Measurements from ENCODE around the gene B3GAT3.
A peak's percentile ranks its signal among the peaks of the same experiment; 100 is the strongest.

The B3GAT3 gene

DNA sequence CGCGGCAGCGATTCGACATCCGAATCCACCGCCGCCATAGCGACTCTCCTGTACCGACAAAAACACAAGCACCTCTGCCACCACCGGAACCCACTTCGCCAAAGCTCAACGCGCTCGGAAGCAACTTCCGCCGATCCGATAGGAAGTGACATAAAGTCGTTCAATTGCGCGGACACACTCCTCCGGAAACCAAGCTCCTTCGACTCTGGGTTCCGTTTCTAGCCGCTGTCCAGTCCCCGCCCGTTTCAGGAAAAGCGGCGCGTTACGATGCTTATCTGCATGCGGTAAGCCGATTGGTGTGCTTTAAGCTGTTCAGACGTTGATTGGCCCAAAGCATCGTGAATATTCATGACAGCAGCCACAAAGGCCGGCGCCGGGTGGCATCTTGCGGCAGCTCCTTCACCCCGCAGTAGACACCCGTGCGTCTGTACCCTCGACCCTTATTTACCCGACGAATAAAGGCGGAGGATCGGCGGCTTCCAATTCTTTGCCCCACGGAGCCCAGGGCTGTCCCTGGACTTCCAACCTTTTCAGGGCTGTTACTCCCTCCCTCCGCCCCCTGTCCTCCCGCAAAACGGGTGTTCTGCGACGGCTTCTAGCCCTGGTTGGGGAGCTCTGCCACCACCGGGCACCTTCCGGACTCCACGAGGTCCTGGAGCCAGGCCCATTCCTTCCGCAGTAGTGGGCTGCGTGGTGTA is 30.2 kb downstream of the B3GAT3 start, which contains the start of gene TUT1 (continued):
- peak; percentile 91 for TF ChIP-seq ZBTB21 (tag by site-specific recombination; IDR thresholded peaks at IDR 0.05)
- TF ChIP-seq ZNF747 (tag by site-specific recombination; IDR thresholded peaks at IDR 0.05): no peak
- TF ChIP-seq, protein P1, sequence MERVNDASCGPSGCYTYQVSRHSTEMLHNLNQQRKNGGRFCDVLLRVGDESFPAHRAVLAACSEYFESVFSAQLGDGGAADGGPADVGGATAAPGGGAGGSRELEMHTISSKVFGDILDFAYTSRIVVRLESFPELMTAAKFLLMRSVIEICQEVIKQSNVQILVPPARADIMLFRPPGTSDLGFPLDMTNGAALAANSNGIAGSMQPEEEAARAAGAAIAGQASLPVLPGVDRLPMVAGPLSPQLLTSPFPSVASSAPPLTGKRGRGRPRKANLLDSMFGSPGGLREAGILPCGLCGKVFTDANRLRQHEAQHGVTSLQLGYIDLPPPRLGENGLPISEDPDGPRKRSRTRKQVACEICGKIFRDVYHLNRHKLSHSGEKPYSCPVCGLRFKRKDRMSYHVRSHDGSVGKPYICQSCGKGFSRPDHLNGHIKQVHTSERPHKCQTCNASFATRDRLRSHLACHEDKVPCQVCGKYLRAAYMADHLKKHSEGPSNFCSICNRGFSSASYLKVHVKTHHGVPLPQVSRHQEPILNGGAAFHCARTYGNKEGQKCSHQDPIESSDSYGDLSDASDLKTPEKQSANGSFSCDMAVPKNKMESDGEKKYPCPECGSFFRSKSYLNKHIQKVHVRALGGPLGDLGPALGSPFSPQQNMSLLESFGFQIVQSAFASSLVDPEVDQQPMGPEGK (tag by site-specific recombination; IDR thresholded peaks at IDR 0.05): peak; percentile 50
- no peak for TF ChIP-seq ZNF560 (tag by site-specific recombination; IDR thresholded peaks at IDR 0.05; ENCODE audit: borderline replicate concordance)
- peak; percentile 85; the same call in 1 of the 2 replicates for TF ChIP-seq ZNF391 (tag by site-specific recombination; IDR thresholded peaks at IDR 0.05; ENCODE audit: borderline replicate concordance, low read depth)
- TF ChIP-seq ZNF521 (tag by site-specific recombination; IDR thresholded peaks at IDR 0.05): no peak
- TF ChIP-seq ZNF274 (IDR thresholded peaks at IDR 0.05; ENCODE audit: low read length): no peak
- TF ChIP-seq ZNF274 (tag by site-specific recombination; IDR thresholded peaks at IDR 0.05; ENCODE audit: borderline replicate concordance): no peak
- no peak for TF ChIP-seq ZNF211 (tag by site-specific recombination; IDR thresholded peaks at IDR 0.05; ENCODE audit: low read depth)
- peak; percentile 93 for TF ChIP-seq KLF16 (tag by site-specific recombination; IDR thresholded peaks at IDR 0.05)
- no peak for TF ChIP-seq ZNF776 (tag by site-specific recombination; IDR thresholded peaks at IDR 0.05; ENCODE audit: borderline replicate concordance)
- peak; percentile 37; the same call in 1 of the 2 replicates for TF ChIP-seq BCL11B (tag by site-specific recombination; IDR thresholded peaks at IDR 0.05; ENCODE audit: low read depth)
- peak; percentile 37; the same call in 1 of the 2 replicates for TF ChIP-seq ZBTB48 (tag by site-specific recombination; IDR thresholded peaks at IDR 0.05)
- TF ChIP-seq ZNF473 (tag by site-specific recombination; IDR thresholded peaks at IDR 0.05): no peak
- TF ChIP-seq ZNF292 (tag by site-specific recombination; IDR thresholded peaks at IDR 0.05; ENCODE audit: borderline replicate concordance, low read depth): no peak
- TF ChIP-seq OVOL3 (tag by site-specific recombination; IDR thresholded peaks at IDR 0.05): no peak
- peak; percentile 67 for TF ChIP-seq YY2 (tag by site-specific recombination; IDR thresholded peaks at IDR 0.05)
- TF ChIP-seq, protein P2, sequence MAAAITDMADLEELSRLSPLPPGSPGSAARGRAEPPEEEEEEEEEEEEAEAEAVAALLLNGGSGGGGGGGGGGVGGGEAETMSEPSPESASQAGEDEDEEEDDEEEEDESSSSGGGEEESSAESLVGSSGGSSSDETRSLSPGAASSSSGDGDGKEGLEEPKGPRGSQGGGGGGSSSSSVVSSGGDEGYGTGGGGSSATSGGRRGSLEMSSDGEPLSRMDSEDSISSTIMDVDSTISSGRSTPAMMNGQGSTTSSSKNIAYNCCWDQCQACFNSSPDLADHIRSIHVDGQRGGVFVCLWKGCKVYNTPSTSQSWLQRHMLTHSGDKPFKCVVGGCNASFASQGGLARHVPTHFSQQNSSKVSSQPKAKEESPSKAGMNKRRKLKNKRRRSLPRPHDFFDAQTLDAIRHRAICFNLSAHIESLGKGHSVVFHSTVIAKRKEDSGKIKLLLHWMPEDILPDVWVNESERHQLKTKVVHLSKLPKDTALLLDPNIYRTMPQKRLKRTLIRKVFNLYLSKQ (tag by site-specific recombination; IDR thresholded peaks at IDR 0.05; ENCODE audit: borderline replicate concordance): no peak
- no peak for TF ChIP-seq ZNF23 (tag by site-specific recombination; IDR thresholded peaks at IDR 0.05; ENCODE audit: borderline replicate concordance)
- peak; percentile 17; the same call in 1 of the 2 replicates for TF ChIP-seq EGR2 (tag by site-specific recombination; IDR thresholded peaks at IDR 0.05; ENCODE audit: low read depth)
- TF ChIP-seq ZNF121 (tag by site-specific recombination; IDR thresholded peaks at IDR 0.05): no peak
- TF ChIP-seq ZNF341 (tag by site-specific recombination; IDR thresholded peaks at IDR 0.05; ENCODE audit: low read depth): peak; percentile 91
- TF ChIP-seq ZNF155 (tag by site-specific recombination; IDR thresholded peaks at IDR 0.05): no peak
- no peak for TF ChIP-seq ZNF529 (tag by site-specific recombination; IDR thresholded peaks at IDR 0.05; ENCODE audit: insufficient replicate concordance)
- TF ChIP-seq ZNF138 (tag by site-specific recombination; IDR thresholded peaks at IDR 0.05; ENCODE audit: borderline replicate concordance): no peak
- TF ChIP-seq KLF8 (tag by site-specific recombination; IDR thresholded peaks at IDR 0.05): peak; percentile 98
- TF ChIP-seq, protein P3, sequence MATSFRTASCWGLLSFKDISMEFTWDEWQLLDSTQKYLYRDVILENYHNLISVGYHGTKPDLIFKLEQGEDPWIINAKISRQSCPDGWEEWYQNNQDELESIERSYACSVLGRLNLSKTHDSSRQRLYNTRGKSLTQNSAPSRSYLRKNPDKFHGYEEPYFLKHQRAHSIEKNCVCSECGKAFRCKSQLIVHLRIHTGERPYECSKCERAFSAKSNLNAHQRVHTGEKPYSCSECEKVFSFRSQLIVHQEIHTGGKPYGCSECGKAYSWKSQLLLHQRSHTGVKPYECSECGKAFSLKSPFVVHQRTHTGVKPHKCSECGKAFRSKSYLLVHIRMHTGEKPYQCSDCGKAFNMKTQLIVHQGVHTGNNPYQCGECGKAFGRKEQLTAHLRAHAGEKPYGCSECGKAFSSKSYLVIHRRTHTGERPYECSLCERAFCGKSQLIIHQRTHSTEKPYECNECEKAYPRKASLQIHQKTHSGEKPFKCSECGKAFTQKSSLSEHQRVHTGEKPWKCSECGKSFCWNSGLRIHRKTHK (tag by site-specific recombination; IDR thresholded peaks at IDR 0.05): no peak
- TF ChIP-seq ZNF623 (tag by site-specific recombination; IDR thresholded peaks at IDR 0.05): no peak
- TF ChIP-seq ZNF174 (tag by site-specific recombination; IDR thresholded peaks at IDR 0.05): no peak
- TF ChIP-seq, protein P4, sequence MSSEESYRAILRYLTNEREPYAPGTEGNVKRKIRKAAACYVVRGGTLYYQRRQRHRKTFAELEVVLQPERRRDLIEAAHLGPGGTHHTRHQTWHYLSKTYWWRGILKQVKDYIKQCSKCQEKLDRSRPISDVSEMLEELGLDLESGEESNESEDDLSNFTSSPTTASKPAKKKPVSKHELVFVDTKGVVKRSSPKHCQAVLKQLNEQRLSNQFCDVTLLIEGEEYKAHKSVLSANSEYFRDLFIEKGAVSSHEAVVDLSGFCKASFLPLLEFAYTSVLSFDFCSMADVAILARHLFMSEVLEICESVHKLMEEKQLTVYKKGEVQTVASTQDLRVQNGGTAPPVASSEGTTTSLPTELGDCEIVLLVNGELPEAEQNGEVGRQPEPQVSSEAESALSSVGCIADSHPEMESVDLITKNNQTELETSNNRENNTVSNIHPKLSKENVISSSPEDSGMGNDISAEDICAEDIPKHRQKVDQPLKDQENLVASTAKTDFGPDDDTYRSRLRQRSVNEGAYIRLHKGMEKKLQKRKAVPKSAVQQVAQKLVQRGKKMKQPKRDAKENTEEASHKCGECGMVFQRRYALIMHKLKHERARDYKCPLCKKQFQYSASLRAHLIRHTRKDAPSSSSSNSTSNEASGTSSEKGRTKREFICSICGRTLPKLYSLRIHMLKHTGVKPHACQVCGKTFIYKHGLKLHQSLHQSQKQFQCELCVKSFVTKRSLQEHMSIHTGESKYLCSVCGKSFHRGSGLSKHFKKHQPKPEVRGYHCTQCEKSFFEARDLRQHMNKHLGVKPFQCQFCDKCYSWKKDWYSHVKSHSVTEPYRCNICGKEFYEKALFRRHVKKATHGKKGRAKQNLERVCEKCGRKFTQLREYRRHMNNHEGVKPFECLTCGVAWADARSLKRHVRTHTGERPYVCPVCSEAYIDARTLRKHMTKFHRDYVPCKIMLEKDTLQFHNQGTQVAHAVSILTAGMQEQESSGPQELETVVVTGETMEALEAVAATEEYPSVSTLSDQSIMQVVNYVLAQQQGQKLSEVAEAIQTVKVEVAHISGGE (tag by site-specific recombination; conservative IDR thresholded peaks at IDR 0.05; ENCODE audit: low read depth): peak; percentile 99
- no peak for TF ChIP-seq ZNF146 (tag by site-specific recombination; IDR thresholded peaks at IDR 0.05)
